Liver (tissue), 9 donors: ENCODE measurements around the gene LAMC1. TPM values are rescaled to one million over a fixed set of nuclear protein-coding genes. Genes with fewer than 3 reads are reported as not detected.

Source experiments
- DNase-seq: peaks from one replicate; pipeline ENCODE4 v3.0.0-alpha.2; 2017; ENCODE audit warnings: low spot score
- H3K27ac ChIP-seq, 2 donors: one replicate each; pipeline ENCODE4 v1.7.0; 2013; ENCODE audit warnings: inconsistent platforms in 2 of 2, low read length in 2 of 2, control low read depth in 1 of 2, low read depth in 1 of 2, mild to moderate bottlenecking in 1 of 2
- H3K27me3 ChIP-seq, 4 donors: one replicate each; pipeline versions ENCODE4 v1.6.1 to v1.7.0; 2013; ENCODE audit warnings: low read length in 3 of 4, inconsistent platforms in 1 of 4, mild to moderate bottlenecking in 1 of 4, moderate library complexity in 1 of 4; ENCODE audit not compliant: control insufficient read depth in 4 of 4, insufficient read depth in 4 of 4
- H3K36me3 ChIP-seq, 4 donors: one replicate each; pipeline versions ENCODE4 v1.6.1 to v1.7.0; 2013; ENCODE audit warnings: low read length in 3 of 4, mild to moderate bottlenecking in 3 of 4, low read depth in 1 of 4, moderate library complexity in 1 of 4; ENCODE audit not compliant: control insufficient read depth in 4 of 4, insufficient read depth in 3 of 4
- H3K4me1 ChIP-seq, 4 donors: one replicate each; pipeline versions ENCODE4 v1.6.1 to v1.7.0; 2013; ENCODE audit warnings: low read length in 3 of 4, mild to moderate bottlenecking in 3 of 4, moderate library complexity in 1 of 4; ENCODE audit not compliant: control insufficient read depth in 4 of 4, insufficient read depth in 4 of 4
- H3K4me3 ChIP-seq, 3 donors: one replicate each; pipeline versions ENCODE4 v1.6.1 to v1.7.0; 2013; ENCODE audit warnings: low read length in 3 of 3, control low read depth in 1 of 3, low read depth in 1 of 3, mild to moderate bottlenecking in 1 of 3
- H3K9ac ChIP-seq, 2 donors: one replicate each; pipeline ENCODE4 v1.7.0; 2013; ENCODE audit warnings: low read length in 2 of 2, mild to moderate bottlenecking in 2 of 2, moderate library complexity in 2 of 2, control low read depth in 1 of 2, low read depth in 1 of 2
- H3K9me3 ChIP-seq, 4 donors: one replicate each; pipeline versions ENCODE4 v1.6.1 to v1.7.0; 2013; ENCODE audit warnings: low read length in 3 of 4; ENCODE audit not compliant: control insufficient read depth in 4 of 4
- ATF3 ChIP-seq: IDR thresholded peaks from 2 replicates; pipeline ENCODE4 v1.6.1; 2016; ENCODE audit warnings: antibody characterized with exemption
- CTCF ChIP-seq: fragments of 150-350 bp; IDR thresholded peaks from 2 replicates; pipeline ENCODE4 v1.5.1; 2017; ENCODE audit warnings: improper control_type of control experiment, low read depth, low read length; ENCODE audit not compliant: missing input control
- EGR1 ChIP-seq, 2 donors: IDR thresholded peaks; 2 replicates each; pipeline ENCODE4 v1.6.1; 2016 to 2018; ENCODE audit warnings: antibody characterized with exemption in 2 of 2, low read depth in 2 of 2
- GABPA ChIP-seq, 2 donors: IDR thresholded peaks in 1 of 2; conservative IDR thresholded peaks in 1 of 2; 2 replicates each; pipeline ENCODE4 v1.6.1; 2016; ENCODE audit warnings: antibody characterized with exemption in 2 of 2, mild to moderate bottlenecking in 1 of 2, moderate library complexity in 1 of 2
- HNF4A ChIP-seq, 2 donors: conservative IDR thresholded peaks; 2 replicates each; pipeline ENCODE4 v1.6.1; 2016; ENCODE audit warnings: antibody characterized with exemption in 2 of 2, mild to moderate bottlenecking in 2 of 2
- HNF4G ChIP-seq: IDR thresholded peaks from 2 replicates; pipeline ENCODE4 v1.6.1; 2016; ENCODE audit warnings: antibody characterized with exemption
- MAX ChIP-seq: IDR thresholded peaks from 2 replicates; pipeline ENCODE4 v1.6.1; 2016; ENCODE audit warnings: antibody characterized with exemption
- NR2F2 ChIP-seq: IDR thresholded peaks from 2 replicates; pipeline ENCODE4 v1.6.1; 2016; ENCODE audit warnings: antibody characterized with exemption
- RXRA ChIP-seq, 2 donors: IDR thresholded peaks; 2 replicates each; pipeline ENCODE4 v1.6.1; 2017 to 2018; ENCODE audit warnings: antibody characterized with exemption in 2 of 2, mild to moderate bottlenecking in 1 of 2
- SP1 ChIP-seq: IDR thresholded peaks from 2 replicates; pipeline ENCODE4 v1.6.1; 2018; ENCODE audit warnings: antibody characterized with exemption, mild to moderate bottlenecking
- TAF1 ChIP-seq: conservative IDR thresholded peaks from 2 replicates; pipeline ENCODE4 v1.6.1; 2016; ENCODE audit warnings: antibody characterized with exemption, mild to moderate bottlenecking
- YY1 ChIP-seq: IDR thresholded peaks from 2 replicates; pipeline ENCODE4 v1.6.1; 2016; ENCODE audit warnings: antibody characterized with exemption, mild to moderate bottlenecking
- ZBTB33 ChIP-seq: IDR thresholded peaks from 2 replicates; pipeline ENCODE4 v1.6.1; 2016; ENCODE audit warnings: antibody characterized with exemption
- WGBS: extraction: QIAGEN DNeasy Blood & Tissue Kit; methylation state at CpG from one replicate; pipeline ENCODE4 v1.1.7; 2013; 5-methylcytosine and 5-hydroxymethylcytosine counted together
- polyA plus RNA-seq, 2 donors: library from polyadenylated mRNA; stranded (reverse) in 1 of 2; unstranded in 1 of 2; fragments of 200-250 nt in 1 of 2; fragments of >200 nt in 1 of 2; fragmentation: Nextera tagmentation in 1 of 2; extraction: Ambion mirVana in 1 of 2; gene quantifications; one replicate each; pipeline versions ENCODE4 v1.2.1 to v1.2.3, GENCODE V29; 2013 to 2015
- total RNA-seq, 2 donors: library from RNA; depleted of rRNA; stranded (reverse); fragments of >200 nt; gene quantifications; one replicate each; pipeline ENCODE4 v1.2.3, GENCODE V29; 2014
- donor health status: healthy.
- donor health status: healthy.
- donor health status: healthy.
- donor health status: healthy.
- donor health status: healthy.

Gene LAMC1
- total and polyA plus RNA-seq, 4 donors: 5.3 to 35.1 (median 19.7) TPM

GRCh38 chr1:183039985-183040447, 16.8 kb downstream of the LAMC1 start:
- Histone ChIP-seq H3K9me3 (no peaks in the 10 kb centered on the region), H3K27ac (no peak overlapping the region), H3K9ac (no peak overlapping the region), H3K27me3 (no peaks in the 10 kb centered on the region), H3K4me3 (no peak overlapping the region), H3K36me3 (no peaks in the 10 kb centered on the region), H3K4me1 (peaks cover 0 to 13% (median 8%) of the 10 kb centered on the region in 4 donors)
- no peak for TF ChIP-seq RXRA (IDR thresholded peaks at IDR 0.05)
- TF ChIP-seq ZBTB33: no peak
- no peak for TF ChIP-seq TAF1
- TF ChIP-seq HNF4A (conservative IDR thresholded peaks at IDR 0.05): no peak
- no peak for TF ChIP-seq ATF3
- no peak for TF ChIP-seq HNF4G
- TF ChIP-seq YY1: no peak
- TF ChIP-seq NR2F2: no peak
- no peak for TF ChIP-seq CTCF
- TF ChIP-seq GABPA (IDR thresholded peaks at IDR 0.05 in 1 of 2, conservative IDR thresholded peaks at IDR 0.05 in 1 of 2): no peak
- 78% methylated on average over 3 of the region's 3 CpGs for WGBS
- DNase-seq: no peak

GRCh38 chr1:183040547-183040971, 17.3 kb downstream of the LAMC1 start:
- DNase-seq: no peak
- Histone ChIP-seq H3K9me3 (no peaks in the 10 kb centered on the region), H3K4me3 (no peak overlapping the region), H3K9ac (no peak overlapping the region), H3K36me3 (no peaks in the 10 kb centered on the region), H3K27ac (no peak overlapping the region), H3K27me3 (no peaks in the 10 kb centered on the region), H3K4me1 (peaks cover 0 to 19% (median 8%) of the 10 kb centered on the region in 4 donors)
- TF ChIP-seq EGR1 (IDR thresholded peaks at IDR 0.05; ENCODE audit: low read depth in 2 of 2): no peak
- TF ChIP-seq MAX: no peak
- TF ChIP-seq NR2F2: no peak
- no peak for TF ChIP-seq HNF4A (conservative IDR thresholded peaks at IDR 0.05)
- no peak for TF ChIP-seq RXRA (IDR thresholded peaks at IDR 0.05)
- TF ChIP-seq SP1: no peak
- TF ChIP-seq ZBTB33: no peak
- no peak for TF ChIP-seq TAF1
- no peak for TF ChIP-seq GABPA (IDR thresholded peaks at IDR 0.05 in 1 of 2, conservative IDR thresholded peaks at IDR 0.05 in 1 of 2)
- TF ChIP-seq YY1: no peak
- no peak for TF ChIP-seq CTCF
- WGBS: 81% methylated on average over 2 of the region's 2 CpGs
